HFFc6 (cell line): ENCODE data around the gene ZNF804B. TPM values are rescaled to one million over a fixed set of nuclear protein-coding genes. Genes with fewer than 3 reads are reported as not detected.

ENCODE experiments used
- DNase-seq: peaks from one replicate; pipeline ENCODE4 v3.0.0-alpha.2; 2018
- H3K27ac Mint-ChIP-seq: 2 replicates; pipeline ENCODE4 v1.8.0; 2020; ENCODE audit warnings: mild to moderate bottlenecking, mixed read lengths
- H3K27me3 Mint-ChIP-seq: 2 replicates; pipeline ENCODE4 v1.8.0; 2021; ENCODE audit warnings: mild to moderate bottlenecking, moderate library complexity, mixed read lengths; ENCODE audit not compliant: insufficient read depth
- H3K36me3 Mint-ChIP-seq: 2 replicates; pipeline ENCODE4 v1.8.0; 2021; ENCODE audit warnings: low read depth, mixed read lengths
- H3K4me1 Mint-ChIP-seq: 2 replicates; pipeline ENCODE4 v1.8.0; 2020; ENCODE audit warnings: low read depth, mixed read lengths
- H3K4me3 Mint-ChIP-seq: 2 replicates; pipeline ENCODE4 v1.8.0; 2020; ENCODE audit warnings: mild to moderate bottlenecking, moderate library complexity, mixed read lengths
- H3K9me3 Mint-ChIP-seq: 2 replicates; pipeline ENCODE4 v1.8.0; 2020; ENCODE audit warnings: mild to moderate bottlenecking, mixed read lengths
- CTCF ChIP-seq: fragments of 200-600 bp; sonication (generic); IDR thresholded peaks from 2 replicates; pipeline ENCODE4 v1.5.0; 2021; ENCODE audit warnings: antibody characterized with exemption, mild to moderate bottlenecking
- total RNA-seq, 6 experiments: library from RNA; stranded (reverse); fragmentation: NEBNext Ultra II Directional; extraction: Animal tissue kit (Norgen Biotek cat#: 25700); gene quantifications; 2 replicates in 1 of 6; 3 replicates in 5 of 6; pipeline ENCODE4 v1.2.3, GENCODE V29; 2021

The ZNF804B gene
- total RNA-seq, 6 experiments from 2014 or later = not detected

- Mint-ChIP-seq H3K27me3 (peaks cover 2% of the 10 kb centered on the region; the same call in 1 of the 2 replicates), H3K4me3 (no peak overlapping the region), H3K27ac (no peak overlapping the region), H3K4me1 (no peaks in the 10 kb centered on the region), H3K9me3 (peaks cover 28% of the 10 kb centered on the region), H3K36me3 (no peaks in the 10 kb centered on the region)
- no peak for DNase-seq
- TF ChIP-seq CTCF = no peak
Observed at GRCh38 chr7:88757371-88757770, 2.1 kb upstream of the ZNF804B start.

GRCh38 chr7:88758381-88759229 lies 895 bp upstream of the ZNF804B start:
- no peak overlapping the region for H3K4me3 Mint-ChIP-seq
- H3K27me3 Mint-ChIP-seq = peaks cover 2% of the 10 kb centered on the region; the same call in 1 of the 2 replicates

GRCh38 chr7:88760136-88760515 lies 626 bp downstream of the ZNF804B start:
- Mint-ChIP-seq H3K4me3 (no peak overlapping the region), H3K36me3 (no peaks in the 10 kb centered on the region), H3K9me3 (peaks cover 9% of the 10 kb centered on the region; the same call in 1 of the 2 replicates), H3K27ac (no peak overlapping the region), H3K4me1 (no peaks in the 10 kb centered on the region), H3K27me3 (peaks cover 2% of the 10 kb centered on the region; the same call in 1 of the 2 replicates)
- TF ChIP-seq CTCF = no peak
- DNase-seq = no peak

More at GRCh38 chr7:88758381-88759229, 895 bp upstream of the ZNF804B start:
- no peaks in the 10 kb centered on the region for H3K36me3 Mint-ChIP-seq
- no peak for TF ChIP-seq CTCF
- H3K9me3 Mint-ChIP-seq = peaks cover 21% of the 10 kb centered on the region; the same call in 1 of the 2 replicates
- H3K27ac Mint-ChIP-seq = no peak overlapping the region
- no peak for DNase-seq
- no peaks in the 10 kb centered on the region for H3K4me1 Mint-ChIP-seq

GRCh38 chr7:88761779-88762178 lies 2.3 kb downstream of the ZNF804B start:
- Mint-ChIP-seq H3K27ac (no peak overlapping the region), H3K4me3 (no peak overlapping the region), H3K9me3 (peaks cover 6% of the 10 kb centered on the region; the same call in 1 of the 2 replicates), H3K4me1 (no peaks in the 10 kb centered on the region), H3K27me3 (peaks cover 2% of the 10 kb centered on the region; the same call in 1 of the 2 replicates), H3K36me3 (no peaks in the 10 kb centered on the region)
- no peak for TF ChIP-seq CTCF
- DNase-seq = no peak

GRCh38 chr7:88771417-88771816 lies 11.9 kb downstream of the ZNF804B start:
- H3K27me3 Mint-ChIP-seq = no peaks in the 10 kb centered on the region
- no peak for TF ChIP-seq CTCF
- H3K4me3 Mint-ChIP-seq = no peak overlapping the region
- H3K4me1 Mint-ChIP-seq = no peaks in the 10 kb centered on the region
- DNase-seq = no peak
- no peaks in the 10 kb centered on the region for H3K36me3 Mint-ChIP-seq
- no peak overlapping the region for H3K27ac Mint-ChIP-seq
- H3K9me3 Mint-ChIP-seq = peaks cover 34% of the 10 kb centered on the region
